Measurements from ENCODE around the gene NFKB2.

The NFKB2 gene

DNA sequence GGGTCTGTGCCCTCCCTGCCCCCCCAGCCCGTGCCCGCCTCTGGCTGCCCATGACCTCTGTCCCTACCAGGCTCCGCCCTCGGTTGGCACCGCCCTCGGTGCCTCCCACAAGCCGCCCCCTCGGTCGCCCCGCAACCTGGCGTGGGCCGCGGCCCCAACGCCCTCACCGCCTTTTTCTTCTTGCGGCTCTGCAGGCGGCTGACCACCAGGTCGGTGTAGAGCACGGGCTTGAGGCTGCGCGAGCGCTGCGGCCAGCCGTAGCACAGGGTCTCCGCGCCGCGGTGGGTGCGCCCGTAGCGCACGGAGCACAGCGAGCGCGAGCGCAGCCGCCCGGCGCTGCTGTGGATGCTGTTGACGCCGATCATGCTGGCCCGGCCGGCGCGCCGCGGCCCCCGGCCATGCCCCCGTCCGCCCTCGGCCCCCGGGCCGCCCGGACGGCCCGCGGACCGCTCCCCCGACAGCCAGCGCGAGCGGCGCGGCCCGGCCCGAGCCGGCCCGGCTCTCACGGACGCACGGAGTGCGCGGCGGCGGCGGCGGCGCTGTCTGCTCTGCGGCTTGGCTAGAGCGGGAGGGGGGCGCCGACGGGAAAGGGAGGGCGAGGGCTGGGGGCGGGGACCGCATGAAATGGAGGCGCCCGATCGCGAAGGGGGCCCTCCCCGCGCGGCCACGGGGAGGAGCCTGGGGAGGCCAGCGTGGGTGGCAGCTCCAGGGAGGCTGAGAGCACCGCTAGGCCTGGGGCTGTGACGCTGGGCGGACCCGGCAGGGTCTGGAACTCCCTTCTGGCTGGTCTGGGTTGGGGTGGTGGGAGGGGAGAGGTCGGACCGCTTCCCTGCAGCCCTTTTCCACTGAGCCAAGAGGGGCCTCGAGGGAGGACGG, 13.5 kb downstream of the NFKB2 start:
- peak; percentile 55 to 82 (median 74) for DNase-seq

- DNase-seq = peak in 1 of 6 experiments; percentile 30
Observed at GRCh38 chr10:102409604-102410428, 14.3 kb downstream of the NFKB2 start.

GRCh38 chr10:102410429-102411073, 15.0 kb downstream of the NFKB2 start:
- DNase-seq = peak; percentile 40 to 71 (median 63)

GRCh38 chr10:102411341-102412255, 16.1 kb downstream of the NFKB2 start:
- no peak for DNase-seq

- no peak for DNase-seq
Observed at GRCh38 chr10:102412293-102412692, 16.8 kb downstream of the NFKB2 start.

- DNase-seq = peak in 4 of 6 experiments; percentile 12 to 41 (median 23)
Observed at GRCh38 chr10:102413053-102413705, 17.7 kb downstream of the NFKB2 start.

DNA sequence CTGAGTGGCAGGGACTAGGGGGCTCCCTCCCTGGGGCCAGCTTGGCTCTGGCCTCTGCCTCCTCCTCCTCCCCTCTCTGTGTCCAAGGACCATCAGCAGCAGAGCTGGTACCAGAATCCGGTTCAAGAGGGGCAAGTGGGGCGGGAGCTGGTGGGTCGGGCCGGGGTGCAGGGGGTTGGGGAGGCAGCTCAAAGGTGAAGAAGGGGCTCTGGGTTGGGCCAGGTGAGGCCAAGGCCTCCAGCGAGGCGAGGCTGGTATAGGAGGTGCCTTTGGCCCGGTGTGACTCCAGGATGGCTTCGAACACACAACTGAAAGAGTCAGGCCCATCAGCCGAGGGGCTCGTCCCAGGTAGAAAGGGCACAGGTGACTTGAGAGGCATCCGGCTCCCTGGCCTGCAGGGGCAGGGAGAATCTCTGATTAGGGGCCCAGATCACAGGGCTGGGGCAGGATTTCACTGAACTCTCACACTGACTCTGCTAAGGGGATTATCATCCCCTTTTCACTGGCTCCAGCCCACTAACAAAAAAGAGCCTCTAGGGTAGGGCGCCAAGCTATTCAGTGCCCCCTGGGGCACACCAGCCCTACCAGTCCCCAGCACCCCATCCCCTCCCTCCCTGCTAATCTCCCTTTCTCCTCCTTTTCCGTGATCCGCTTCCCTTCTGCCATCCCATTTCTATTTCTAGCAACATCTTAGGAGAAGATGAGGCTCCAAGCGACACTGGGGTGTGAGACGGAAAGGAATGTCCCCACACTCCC, 18.5 kb downstream of the NFKB2 start:
- no peak for DNase-seq

- no peak for DNase-seq
Observed at GRCh38 chr10:102414749-102415148, 19.2 kb downstream of the NFKB2 start.

- no peak for DNase-seq
Observed at GRCh38 chr10:102416283-102416682, 20.8 kb downstream of the NFKB2 start.

GRCh38 chr10:102416695-102417094, 21.2 kb downstream of the NFKB2 start:
- DNase-seq = no peak

DNA sequence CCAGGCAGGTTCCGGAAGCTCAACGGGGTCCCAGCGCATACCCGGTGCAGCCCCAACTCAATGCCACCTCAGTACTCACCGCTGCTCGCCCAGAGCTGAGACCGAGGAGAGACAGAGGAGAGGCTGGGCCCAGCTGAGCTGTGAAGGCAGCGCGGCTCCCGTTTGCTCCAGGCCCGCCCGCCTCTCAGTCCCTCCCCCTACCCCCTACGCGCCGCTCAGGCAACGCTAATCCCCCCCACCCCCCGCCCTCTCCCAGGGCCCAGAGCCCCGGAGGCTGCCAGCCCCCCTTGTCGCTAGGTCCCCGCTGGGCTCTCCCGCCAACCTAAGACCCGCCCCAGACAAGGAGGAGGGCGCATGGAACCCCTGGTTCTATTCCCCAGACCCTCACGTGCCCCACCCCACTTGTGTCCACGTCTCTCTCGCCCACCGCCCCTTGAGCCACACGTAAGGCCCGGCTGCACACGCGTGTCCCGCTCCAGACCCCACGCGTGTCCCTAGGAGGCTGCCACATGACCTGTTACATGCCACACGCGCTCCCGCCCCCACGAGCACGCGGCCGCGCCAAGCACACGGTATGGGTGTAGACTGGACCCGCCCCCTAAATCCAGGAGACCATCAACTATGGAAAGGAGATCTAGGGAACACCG, 23.2 kb downstream of the NFKB2 start, which contains the start of gene PSD:
TSS of gene PSD (minus strand) at position 164 of the 647 bp plus-strand sequence. CDS start 1,747 bp downstream, outside the sequence.
- no peak for DNase-seq

DNA sequence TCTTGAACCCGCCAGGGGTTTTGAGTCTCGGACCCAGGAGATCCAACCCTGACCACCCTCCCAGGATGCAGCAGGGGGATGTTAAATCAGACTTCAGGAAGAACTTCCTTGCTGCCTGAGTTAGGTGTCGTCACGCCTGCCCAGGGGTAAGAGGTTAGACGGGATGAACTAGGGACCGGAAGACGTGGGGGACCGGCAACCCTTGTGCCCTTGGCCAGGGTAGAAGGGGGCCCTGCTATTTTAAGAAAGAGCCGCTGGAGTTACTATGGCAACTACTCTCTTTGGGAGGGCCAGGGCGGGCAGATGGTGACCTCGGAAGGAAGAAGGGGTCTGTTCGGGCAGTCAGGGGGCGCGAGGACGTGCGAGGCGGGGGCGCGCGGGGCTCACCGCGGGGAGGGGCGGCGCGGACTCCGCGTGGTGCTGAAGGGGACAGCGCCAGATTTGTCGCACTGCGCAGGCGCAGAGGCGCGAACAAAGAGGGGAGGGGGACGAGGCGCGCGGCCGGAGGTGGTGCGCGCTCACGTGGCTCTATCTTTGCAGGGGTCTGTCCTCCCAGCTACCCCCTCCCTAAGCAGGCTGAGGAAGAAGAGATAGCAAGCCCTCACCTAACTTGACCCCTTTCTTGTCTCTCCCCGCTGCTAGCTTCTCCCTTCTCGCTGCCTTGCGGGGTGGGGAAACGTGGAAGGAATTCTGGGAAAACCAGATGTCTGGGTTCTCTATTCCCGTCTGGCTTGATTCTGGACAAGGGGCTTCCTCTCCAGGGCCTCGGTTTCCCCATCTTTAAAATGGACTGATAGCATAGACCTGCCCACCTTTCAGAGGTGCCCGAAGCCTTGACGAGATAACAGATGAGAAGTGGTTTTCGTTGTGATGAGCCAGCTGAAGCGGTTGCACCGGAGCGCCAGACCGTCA, 24.0 kb downstream of the NFKB2 start:
- peak; percentile 30 to 80 (median 68) for DNase-seq

GRCh38 chr10:102420181-102420713, 24.7 kb downstream of the NFKB2 start:
- peak in 1 of 6 experiments; percentile 41 for DNase-seq

DNA sequence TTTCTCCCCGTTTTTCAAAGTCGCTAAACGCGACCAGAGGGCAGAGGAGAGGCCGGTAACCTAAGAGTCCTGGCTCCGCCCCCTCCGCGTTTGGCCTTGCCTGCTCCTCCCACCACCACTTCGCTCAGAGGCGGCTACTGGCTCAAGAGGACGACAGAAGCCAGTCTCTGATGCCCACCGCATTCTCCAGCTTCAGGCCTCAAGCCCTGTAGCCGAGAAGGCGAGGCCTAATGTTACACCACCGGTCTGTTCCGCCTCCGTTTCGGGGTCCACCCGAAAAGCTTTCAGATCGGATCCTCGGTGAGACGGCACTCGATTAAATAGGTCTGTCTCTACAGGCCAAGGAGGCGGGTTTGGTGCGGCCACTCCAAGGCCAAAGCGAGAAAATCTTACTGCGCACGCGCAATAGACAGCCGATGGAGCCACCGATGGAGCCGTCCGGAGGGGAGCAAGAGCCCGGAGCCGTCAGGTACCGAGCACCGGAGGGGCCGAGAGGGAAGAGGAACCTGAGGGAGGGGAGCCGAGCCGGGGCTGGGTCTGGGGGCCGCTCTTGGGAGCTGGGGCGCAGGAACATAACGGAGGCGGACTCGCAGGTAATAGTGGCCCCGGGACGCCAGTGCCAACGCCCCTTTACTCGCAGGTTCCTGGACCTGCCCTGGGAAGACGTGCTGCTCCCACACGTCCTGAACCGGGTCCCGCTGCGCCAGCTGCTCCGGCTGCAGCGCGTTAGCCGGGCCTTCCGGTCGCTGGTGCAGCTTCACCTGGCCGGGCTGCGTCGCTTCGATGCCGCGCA, 25.4 kb downstream of the NFKB2 start, which contains the start of gene FBXL15:
TSS of gene FBXL15 (plus strand) at position 123 of the 793 bp plus-strand sequence. CDS start at position 417, 294 bp downstream.
- DNase-seq = peak; percentile 84 to 94 (median 88)

- DNase-seq = peak in 1 of 6 experiments; percentile 72
Observed at GRCh38 chr10:102421507-102421756, 25.9 kb downstream of the NFKB2 start.

- peak in 2 of 6 experiments; percentile 44 to 45 for DNase-seq
Observed at GRCh38 chr10:102421757-102422512, 26.4 kb downstream of the NFKB2 start.

- DNase-seq = peak in 3 of 6 experiments; percentile 28 to 43 (median 34)
Observed at GRCh38 chr10:102422545-102423129, 27.1 kb downstream of the NFKB2 start.
